Transverse colon (tissue), 4 donors: ENCODE results near the gene TULP4.

Source experiments
- EP300 ChIP-seq: sonication (generic); formaldehyde crosslinking; IDR thresholded peaks from one replicate; pipeline ENCODE4 v1.6.1; 2017; ENCODE audit warnings: antibody characterized with exemption, low read depth
- POLR2A ChIP-seq: fragments of 450-650 bp; IDR thresholded peaks from one replicate; pipeline ENCODE4 v1.6.1; 2016; ENCODE audit warnings: antibody characterized with exemption, mild to moderate bottlenecking, moderate library complexity
- POLR2AphosphoS5 ChIP-seq, 3 donors: sonication (generic); formaldehyde crosslinking; IDR thresholded peaks; one replicate each; pipeline ENCODE4 v1.6.1; 2016; ENCODE audit warnings: antibody characterized with exemption in 3 of 3
- TF ChIP-seq, protein P1 (sequence below), 5 experiments: fragments of 200-600 bp in 3 of 5; fragments of 450-650 bp in 2 of 5; sonication (generic) in 3 of 5; IDR thresholded peaks; 1 replicate in 2 of 5; 2 replicates in 3 of 5; pipeline ENCODE4 v1.5.1; 2016 to 2017; ENCODE audit warnings: antibody characterized with exemption in 5 of 5, inconsistent platforms in 3 of 5, mild to moderate bottlenecking in 2 of 5, moderate library complexity in 1 of 5

- TF ChIP-seq POLR2AphosphoS5 (IDR thresholded peaks at IDR 0.05): no peak
- TF ChIP-seq POLR2A: no peak
- TF ChIP-seq, protein P1, sequence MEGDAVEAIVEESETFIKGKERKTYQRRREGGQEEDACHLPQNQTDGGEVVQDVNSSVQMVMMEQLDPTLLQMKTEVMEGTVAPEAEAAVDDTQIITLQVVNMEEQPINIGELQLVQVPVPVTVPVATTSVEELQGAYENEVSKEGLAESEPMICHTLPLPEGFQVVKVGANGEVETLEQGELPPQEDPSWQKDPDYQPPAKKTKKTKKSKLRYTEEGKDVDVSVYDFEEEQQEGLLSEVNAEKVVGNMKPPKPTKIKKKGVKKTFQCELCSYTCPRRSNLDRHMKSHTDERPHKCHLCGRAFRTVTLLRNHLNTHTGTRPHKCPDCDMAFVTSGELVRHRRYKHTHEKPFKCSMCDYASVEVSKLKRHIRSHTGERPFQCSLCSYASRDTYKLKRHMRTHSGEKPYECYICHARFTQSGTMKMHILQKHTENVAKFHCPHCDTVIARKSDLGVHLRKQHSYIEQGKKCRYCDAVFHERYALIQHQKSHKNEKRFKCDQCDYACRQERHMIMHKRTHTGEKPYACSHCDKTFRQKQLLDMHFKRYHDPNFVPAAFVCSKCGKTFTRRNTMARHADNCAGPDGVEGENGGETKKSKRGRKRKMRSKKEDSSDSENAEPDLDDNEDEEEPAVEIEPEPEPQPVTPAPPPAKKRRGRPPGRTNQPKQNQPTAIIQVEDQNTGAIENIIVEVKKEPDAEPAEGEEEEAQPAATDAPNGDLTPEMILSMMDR (IDR thresholded peaks at IDR 0.05): no peak
- no peak for TF ChIP-seq EP300
These were observed 192.9 kb downstream of the TULP4 start for GRCh38 chr6:158505194-158505593.
